B cell (primary cell): ENCODE data around the gene FMO2. TPM values are rescaled to one million over a fixed set of nuclear protein-coding genes. Genes with fewer than 3 reads are reported as not detected.

ENCODE experiments used
- ATAC-seq: fragments of 200-7000 bp; cut with Tn5 transposase; one replicate; pipeline ENCODE4 v1.10.0; 2021; ENCODE audit warnings: low read depth, mild to moderate bottlenecking, moderate number of reproducible peaks, moderate library complexity
- CTCF ChIA-PET: fragments of 350-600 bp; sonication (Branson Sonifier 250); formaldehyde crosslinking; loops from one replicate; lab custom pipeline; 2021; ENCODE audit warnings: antibody characterized with exemption, inconsistent platforms; lab: Charles Lee
- POLR2A ChIA-PET: fragments of 350-600 bp; sonication (Branson Sonifier 250); formaldehyde crosslinking; loops from one replicate; lab custom pipeline; 2021; ENCODE audit warnings: antibody characterized with exemption; lab: Charles Lee
- DNase-seq: peaks from one replicate; pipeline ENCODE4 v3.0.0; 2013
- H2AFZ ChIP-seq: 2 replicates; pipeline ENCODE4 v1.6.1; 2012; ENCODE audit warnings: mild to moderate bottlenecking, low read depth, low read length; ENCODE audit not compliant: insufficient read depth, poor library complexity, severe bottlenecking
- H3K27ac ChIP-seq, 2 donors: 1 replicate in 1 of 2; 2 replicates in 1 of 2; pipeline ENCODE4 v1.5.1; 2012 to 2013; ENCODE audit warnings: low read length in 2 of 2, mild to moderate bottlenecking in 2 of 2, moderate library complexity in 1 of 2
- H3K27me3 ChIP-seq, 4 experiments: fragments of 200-600 bp in 1 of 4; sonication (generic) in 1 of 4; replicated peaks in 1 of 4; 1 replicate in 2 of 4; 2 replicates in 2 of 4; pipeline versions ENCODE4 v1.6.1 to v1.7.0; 2013 to 2016; ENCODE audit warnings: low read length in 3 of 4, mild to moderate bottlenecking in 2 of 4, mixed read lengths in 1 of 4, moderate library complexity in 1 of 4; ENCODE audit not compliant: insufficient read depth in 4 of 4, control insufficient read depth in 3 of 4; ENCODE audit errors: control extremely low read depth in 1 of 4
- H3K36me3 ChIP-seq, 2 experiments: replicated peaks in 1 of 2; 1 replicate in 1 of 2; 2 replicates in 1 of 2; pipeline versions ENCODE4 v1.6.1 to v1.7.1; 2013; ENCODE audit warnings: low read length in 1 of 2; ENCODE audit not compliant: insufficient read depth in 2 of 2, control insufficient read depth in 1 of 2; ENCODE audit errors: control extremely low read depth in 1 of 2, extremely low read depth in 1 of 2
- H3K4me1 ChIP-seq, 2 donors: fragments of 200-600 bp in 1 of 2; sonication (generic) in 1 of 2; 1 replicate in 1 of 2; 2 replicates in 1 of 2; pipeline versions ENCODE4 v1.5.1 to v1.6.1; 2013 to 2017; ENCODE audit warnings: low read length in 2 of 2; ENCODE audit not compliant: control insufficient read depth in 2 of 2, insufficient read depth in 2 of 2
- H3K4me2 ChIP-seq: replicated peaks from 2 replicates; pipeline ENCODE3; 2012; ENCODE audit warnings: mild to moderate bottlenecking, low read depth, low read length; ENCODE audit not compliant: poor library complexity, severe bottlenecking
- H3K4me3 ChIP-seq, 5 experiments: fragments of 200-600 bp in 1 of 5; sonication (generic) in 1 of 5; 1 replicate in 3 of 5; 2 replicates in 2 of 5; pipeline versions ENCODE4 v1.5.1 to v1.7.0; 2011 to 2016; ENCODE audit warnings: low read length in 4 of 5, mild to moderate bottlenecking in 4 of 5, low read depth in 2 of 5, control low read depth in 1 of 5, moderate library complexity in 1 of 5; ENCODE audit not compliant: insufficient read depth in 1 of 5; ENCODE audit errors: control extremely low read depth in 1 of 5, extremely low read depth in 1 of 5
- H3K79me2 ChIP-seq: fragments of 200-600 bp; sonication (generic); one replicate; pipeline ENCODE4 v1.6.0; 2016; ENCODE audit warnings: low read length; ENCODE audit not compliant: control insufficient read depth, insufficient read depth
- H3K9ac ChIP-seq: fragments of 200-600 bp; sonication (generic); 2 replicates; pipeline ENCODE4 v1.6.1; 2017; ENCODE audit warnings: mild to moderate bottlenecking, low read length, moderate library complexity
- H3K9me3 ChIP-seq, 3 donors: one replicate each; pipeline versions ENCODE4 v1.6.1 to v1.7.1; 2013; ENCODE audit warnings: low read length in 2 of 3; ENCODE audit not compliant: control insufficient read depth in 2 of 3, insufficient read depth in 1 of 3; ENCODE audit errors: control extremely low read depth in 1 of 3
- H4K20me1 ChIP-seq: 2 replicates; pipeline ENCODE4 v1.6.0; 2012; ENCODE audit warnings: mild to moderate bottlenecking, low read length; ENCODE audit not compliant: insufficient read depth, control insufficient read depth, poor library complexity, severe bottlenecking
- H3K27ac Mint-ChIP-seq: one replicate; pipeline ENCODE4 v1.8.0; 2021; ENCODE audit warnings: mixed read lengths
- H3K27me3 Mint-ChIP-seq: one replicate; pipeline ENCODE4 v1.8.0; 2021; ENCODE audit warnings: mixed read lengths
- H3K4me1 Mint-ChIP-seq: one replicate; pipeline ENCODE4 v1.8.0; 2021; ENCODE audit warnings: mixed read lengths
- H3K4me3 Mint-ChIP-seq: one replicate; pipeline ENCODE4 v1.8.0; 2021; ENCODE audit warnings: mixed read lengths
- H3K9me3 Mint-ChIP-seq: one replicate; pipeline ENCODE4 v1.8.0; 2022; ENCODE audit warnings: mixed read lengths; ENCODE audit not compliant: insufficient read depth
- CTCF ChIP-seq: fragments of 200-600 bp; IDR thresholded peaks from one replicate; pipeline ENCODE4 v1.8.0; 2022; ENCODE audit warnings: antibody characterized with exemption, mild to moderate bottlenecking
- EZH2 ChIP-seq: IDR thresholded peaks from 2 replicates; pipeline ENCODE4 v1.6.1; 2012; ENCODE audit warnings: borderline replicate concordance, low read depth, mild to moderate bottlenecking, moderate library complexity, low read length; ENCODE audit not compliant: insufficient read depth, poor library complexity, severe bottlenecking
- WGBS: methylation state at CpG from one replicate; pipeline ENCODE4 v1.1.5; 2013; ENCODE audit warnings: missing lambda C conversion rate; ENCODE audit not compliant: insufficient coverage; 5-methylcytosine and 5-hydroxymethylcytosine counted together
- intact Hi-C: fragments of 100-400 bp; cut with micrococcal nuclease; formaldehyde crosslinking; loops from one replicate; pipeline ENCODE4 v1.10.0; 2022
- polyA plus RNA-seq: library from polyadenylated mRNA; depleted of rRNA; stranded (reverse); fragments of >200 nt; gene quantifications from 2 replicates; pipeline ENCODE4 v1.2.3, GENCODE V29; 2012
- total RNA-seq, 2 donors: library from RNA; stranded (reverse); fragments of 120-200 nt in 1 of 2; gene quantifications; 1 replicate in 1 of 2; 2 replicates in 1 of 2; pipeline versions ENCODE4 v1.2.3 to v1.2.4, GENCODE V29; 2013 to 2022

The FMO2 gene
- total and polyA plus RNA-seq, 2 donors (not counting 1 experiment from before 2014, with no cell fraction given) = not detected

GRCh38 chr1:171142416-171143385 is 42.4 kb upstream of the FMO2 start:
- ChIA-PET CTCF (no interaction called here), POLR2A (no interaction called here)
- intact Hi-C loops = no loop called here
- Histone ChIP-seq H4K20me1 (no peaks in the 10 kb centered on the region), H3K27me3 (no peaks in the 10 kb centered on the region), H3K4me1 (no peaks in the 10 kb centered on the region), H3K4me2 (no peak overlapping the region), H3K79me2 (no peaks in the 10 kb centered on the region), H3K4me3 (no peak overlapping the region), H3K27ac (no peak overlapping the region), H3K36me3 (no peaks in the 10 kb centered on the region), H3K9ac (no peak overlapping the region), H3K9me3 (no peaks in the 10 kb centered on the region), H2AFZ (no peak overlapping the region)
- ATAC-seq (no peak), DNase-seq (no peak)
- Mint-ChIP-seq H3K4me1 (no peaks in the 10 kb centered on the region), H3K9me3 (no peaks in the 10 kb centered on the region), H3K4me3 (no peak overlapping the region), H3K27ac (no peak overlapping the region), H3K27me3 (no peaks in the 10 kb centered on the region)
- no peak for TF ChIP-seq EZH2
- no peak for TF ChIP-seq CTCF
- WGBS = 92% methylated on average over 5 of the region's 8 CpGs

- POLR2A ChIA-PET = no interaction called here
Measured at GRCh38 chr1:171150156-171150555, 34.9 kb upstream of the FMO2 start.

More at GRCh38 chr1:171150156-171150555, 34.9 kb upstream of the FMO2 start:
- TF ChIP-seq CTCF = no peak
- TF ChIP-seq EZH2 = no peak
- Mint-ChIP-seq H3K9me3 (no peaks in the 10 kb centered on the region), H3K4me3 (no peak overlapping the region), H3K27me3 (peaks cover 7% of the 10 kb centered on the region), H3K27ac (no peak overlapping the region), H3K4me1 (no peaks in the 10 kb centered on the region)
- Histone ChIP-seq H3K36me3 (no peaks in the 10 kb centered on the region), H3K79me2 (no peaks in the 10 kb centered on the region), H3K27me3 (no peaks in the 10 kb centered on the region), H2AFZ (no peak overlapping the region), H3K9me3 (no peaks in the 10 kb centered on the region), H3K4me3 (no peak overlapping the region), H3K9ac (no peak overlapping the region), H3K27ac (no peak overlapping the region), H4K20me1 (no peaks in the 10 kb centered on the region), H3K4me1 (no peaks in the 10 kb centered on the region), H3K4me2 (no peak overlapping the region)
- no peak for ATAC-seq
- intact Hi-C loops = no loop called here
- no peak for DNase-seq
- WGBS = no CpG with 5 or more reads among the region's 1 CpG
- CTCF ChIA-PET = no interaction called here
